K562 (cell line): ENCODE measurements around the gene TRPM6. TPM values are rescaled to one million over a fixed set of nuclear protein-coding genes. Genes with fewer than 3 reads are reported as not detected.

Source experiments
- ATAC-seq: fragments of 200-7000 bp; cut with Tn5 transposase; 3 replicates; pipeline ENCODE4 v1.9.1; 2020; ENCODE audit warnings: moderate library complexity
- BruUV-seq: library from RNA; stranded (reverse); fragments of 400-500 nt; replicated peaks from 2 replicates; lab custom pipeline; 2021; lab: Mats Ljungman, UMichigan
- CTCF ChIA-PET: fragments of 300-600 bp; formaldehyde crosslinking; extraction: SDS; loops from one replicate; lab custom pipeline; 2021; ENCODE audit warnings: low intra/inter-chr PET ratio; lab: Yijun Ruan, JAX
- POLR2A ChIA-PET: fragments of 300-600, 350-650 bp; sonication (Branson Sonifier 250); formaldehyde crosslinking; extraction: SDS; loops from one replicate; lab custom pipeline; 2021; ENCODE audit warnings: antibody characterized with exemption, inconsistent platforms; lab: Yijun Ruan, JAX
- DNase-seq, 4 experiments: peaks; one replicate each; pipeline versions ENCODE4 v3.0.0 to v3.0.0-alpha.2; 2011 to 2018; ENCODE audit warnings: low spot score in 3 of 4, mixed read lengths in 3 of 4; ENCODE audit errors: extremely low read depth in 1 of 4
- FAIRE-seq: peaks from 2 replicates; lab custom pipeline; 2011; peaks lifted over from hg19 to GRCh38; lab: Jason Lieb, UNC
- H2AFZ ChIP-seq: 2 replicates; pipeline ENCODE4 v1.6.0; 2011; ENCODE audit warnings: low read depth, low read length, control low read depth, inconsistent platforms
- H3K27ac ChIP-seq: fragments of 200-600 bp; 3 replicates; pipeline ENCODE4 v1.8.0; 2011; ENCODE audit warnings: low read depth, mild to moderate bottlenecking, control low read depth, inconsistent platforms, low read length, moderate library complexity, mixed read lengths; ENCODE audit errors: extremely low read depth
- H3K27me3 ChIP-seq, 2 experiments: fragments of 300-600 bp in 1 of 2; 2 replicates in 1 of 2; 3 replicates in 1 of 2; pipeline versions ENCODE4 v1.6.0 to v1.8.0; 2011; ENCODE audit warnings: inconsistent platforms in 2 of 2, low read length in 2 of 2, mild to moderate bottlenecking in 1 of 2, mixed read lengths in 1 of 2, moderate library complexity in 1 of 2; ENCODE audit not compliant: control insufficient read depth in 2 of 2, insufficient read depth in 2 of 2
- H3K36me3 ChIP-seq: fragments of 300-600 bp; 3 replicates; pipeline ENCODE4 v1.8.0; 2011; ENCODE audit warnings: mild to moderate bottlenecking, low read length, inconsistent platforms; ENCODE audit not compliant: control insufficient read depth, insufficient read depth
- H3K4me1 ChIP-seq, 2 experiments: fragments of 200-600 bp in 1 of 2; replicated peaks in 1 of 2; 2 replicates in 1 of 2; 3 replicates in 1 of 2; pipeline versions ENCODE4 v1.5.1 to v1.8.0; 2011; ENCODE audit warnings: inconsistent platforms in 2 of 2, low read length in 2 of 2, mild to moderate bottlenecking in 1 of 2, mixed read lengths in 1 of 2, moderate library complexity in 1 of 2; ENCODE audit not compliant: control insufficient read depth in 2 of 2, insufficient read depth in 2 of 2
- H3K4me2 ChIP-seq: 2 replicates; pipeline ENCODE4 v1.6.1; 2011; ENCODE audit warnings: low read length, control low read depth, inconsistent platforms, mixed read lengths; ENCODE audit not compliant: insufficient read depth
- H3K4me3 ChIP-seq: fragments of 200-600 bp; sonication (generic), shearing (Covaris generic); 2 replicates; pipeline ENCODE4 v1.5.1; 2016; ENCODE audit warnings: control low read depth, inconsistent platforms
- H3K79me2 ChIP-seq: fragments of 200-600 bp; 3 replicates; pipeline ENCODE4 v1.8.0; 2011; ENCODE audit warnings: low read length, inconsistent platforms; ENCODE audit not compliant: control insufficient read depth, insufficient read depth
- H3K9ac ChIP-seq, 2 experiments: 2 replicates each; pipeline versions ENCODE4 v1.6.0 to v1.6.1; 2011; ENCODE audit warnings: low read depth in 2 of 2, low read length in 2 of 2, control low read depth in 1 of 2, inconsistent platforms in 1 of 2, mild to moderate bottlenecking in 1 of 2, mixed read lengths in 1 of 2; ENCODE audit not compliant: insufficient read depth in 1 of 2
- H3K9me1 ChIP-seq: one replicate; pipeline ENCODE4 v1.6.0; 2011; ENCODE audit warnings: inconsistent platforms, mild to moderate bottlenecking, low read length, moderate library complexity; ENCODE audit not compliant: control insufficient read depth, insufficient read depth
- H3K9me3 ChIP-seq: replicated peaks from 2 replicates; pipeline ENCODE4 v1.5.1; 2011; ENCODE audit warnings: low read depth, low read length, inconsistent platforms; ENCODE audit not compliant: control insufficient read depth, insufficient read depth
- H4K20me1 ChIP-seq: replicated peaks from 2 replicates; pipeline ENCODE4 v1.6.1; 2011; ENCODE audit warnings: low read length, inconsistent platforms, mixed read lengths; ENCODE audit not compliant: control insufficient read depth, insufficient read depth
- ADNP ChIP-seq: fragments of 200-800 bp; sonication (Bioruptor generic); IDR thresholded peaks from 2 replicates; pipeline ENCODE4 v1.6.1; 2016; ENCODE audit warnings: missing genetic modification characterization, missing compliant biosample characterization
- BCOR ChIP-seq: fragments of 450-650 bp; IDR thresholded peaks from 2 replicates; pipeline ENCODE4 v1.6.1; 2016
- CHCHD3 ChIP-seq: fragments of 250-450 bp; sonication (Bioruptor Pico); IDR thresholded peaks from 2 replicates; pipeline ENCODE4 v2.1.2; 2022; ENCODE audit warnings: mild to moderate bottlenecking
- E2F3 ChIP-seq: fragments of 250-450 bp; sonication (Bioruptor Pico); IDR thresholded peaks from 2 replicates; pipeline ENCODE4 v1.4.0; 2020; ENCODE audit warnings: mild to moderate bottlenecking
- HOMEZ ChIP-seq: fragments of 250-450 bp; sonication (Bioruptor Pico); IDR thresholded peaks from 2 replicates; pipeline ENCODE4 v1.4.0; 2020; ENCODE audit warnings: mild to moderate bottlenecking, moderate library complexity
- NCOA4 ChIP-seq: fragments of 450-650 bp; IDR thresholded peaks from 2 replicates; pipeline ENCODE4 v1.6.1; 2018; ENCODE audit warnings: mild to moderate bottlenecking; ENCODE audit not compliant: partially characterized antibody
- SMARCE1 ChIP-seq: fragments of 450-650 bp; IDR thresholded peaks from 2 replicates; pipeline ENCODE4 v1.7.1; 2016; ENCODE audit warnings: mild to moderate bottlenecking
- SRSF9 ChIP-seq: fragments of 200-400 bp; formaldehyde crosslinking; IDR thresholded peaks from 2 replicates; pipeline ENCODE4 v1.6.1; 2017; ENCODE audit warnings: low read depth, low read length, borderline replicate concordance
- TAL1 ChIP-seq: fragments of 450-650 bp; IDR thresholded peaks from 2 replicates; pipeline ENCODE4 v1.6.1; 2016; ENCODE audit warnings: mild to moderate bottlenecking
- TFE3 ChIP-seq: fragments of 450-650 bp; formaldehyde crosslinking; IDR thresholded peaks from 2 replicates; pipeline ENCODE4 v1.4.0; 2020; ENCODE audit warnings: mild to moderate bottlenecking, mixed read lengths
- TOE1 ChIP-seq, 2 experiments: fragments of 450-650 bp in 1 of 2; sonication (generic) in 1 of 2; formaldehyde crosslinking in 1 of 2; IDR thresholded peaks; 2 replicates each; pipeline versions ENCODE4 v1.7.1 to v1.8.0; 2016 to 2022; ENCODE audit warnings: borderline replicate concordance in 2 of 2, mild to moderate bottlenecking in 2 of 2, antibody characterized with exemption in 1 of 2, inconsistent platforms in 1 of 2, low read depth in 1 of 2, missing genetic modification reagents in 1 of 2, moderate library complexity in 1 of 2
- ZNF239 ChIP-seq: fragments of 250-450 bp; sonication (Bioruptor Pico); IDR thresholded peaks from 2 replicates; pipeline ENCODE4 v1.4.0; 2020; ENCODE audit warnings: mild to moderate bottlenecking
- ZNF584 ChIP-seq: fragments of 200-800 bp; sonication (Bioruptor generic); IDR thresholded peaks from 2 replicates; pipeline ENCODE4 v1.6.1; 2016; ENCODE audit warnings: low read depth, mild to moderate bottlenecking, missing genetic modification characterization, missing compliant biosample characterization
- WGBS: fragments of 100-300 bp; shearing (Covaris generic); methylation state at CpG from one replicate; pipeline ENCODE4 v1.1.6; 2016; ENCODE audit warnings: low coverage, mixed read lengths; ENCODE audit not compliant: insufficient coverage; ENCODE audit errors: missing lambda C conversion rate; 5-methylcytosine and 5-hydroxymethylcytosine counted together
- in situ Hi-C: fragments of 300-500 bp; cut with MboI; formaldehyde crosslinking; loops from 4 replicates; pipeline ENCODE4 v1.15.0; 2018; ENCODE audit warnings: inconsistent platforms, mixed read lengths
- intact Hi-C: fragments of 100-400 bp; cut with micrococcal nuclease; formaldehyde crosslinking; loops from 2 replicates; pipeline ENCODE4 v1.14.2; 2022
- polyA plus RNA-seq, 8 experiments: library from polyadenylated mRNA; depleted of rRNA in 4 of 8; stranded (reverse) in 5 of 8; unstranded in 3 of 8; fragments of >200 nt; fragmentation: Nextera tagmentation in 2 of 8; fragmentation: Illumina TruSeq in 1 of 8; extraction: Ambion mirVana in 2 of 8; extraction: Trizol in 1 of 8; gene quantifications; 2 replicates each; pipeline versions ENCODE4 v1.2.1 to v1.2.3, GENCODE V29; 2011 to 2014; ENCODE audit warnings: inconsistent platforms in 1 of 8, missing spikeins in 1 of 8
- total RNA-seq, 7 experiments: library from RNA; depleted of rRNA in 6 of 7; stranded (reverse); fragments of >200 nt in 6 of 7; fragmentation: Illumina TruSeq in 2 of 7; extraction: Trizol in 2 of 7; gene quantifications; 2 replicates each; pipeline versions ENCODE4 v1.2.1 to v1.2.3, GENCODE V29; 2011 to 2021; ENCODE audit warnings: low replicate concordance in 1 of 7

TRPM6 gene
- total and polyA plus RNA-seq, 9 of the 15 experiments (the other 6 are each of a cell fraction or from before 2014, with no cell fraction given): 0.03 to 0.16 (median 0.09) TPM

- no peak for DNase-seq
- no peak for FAIRE-seq
- POLR2A ChIA-PET: interaction anchor here (0.6 to 1.1 kb wide), 2 partner anchors 12 to 30 kb away, joined by 3 read pairs; no protein-coding TSS in a partner anchor
Observed at GRCh38 chr9:74921737-74922136, 34.0 kb upstream of the TRPM6 start.

More at GRCh38 chr9:74921737-74922136, 34.0 kb upstream of the TRPM6 start:
- no peak overlapping the region for H3K27ac ChIP-seq
- H3K4me1 ChIP-seq: no peaks in the 10 kb centered on the region
- no peaks in the 10 kb centered on the region for H3K27me3 ChIP-seq
- H3K9me1 ChIP-seq: no peaks in the 10 kb centered on the region
- no peak for ATAC-seq
- CTCF ChIA-PET: no interaction called here
- TF ChIP-seq ADNP (tag) (no peak), ZNF584 (CRISPR knock-in tag) (no peak), TFE3 (CRISPR knock-in tag) (no peak), E2F3 (CRISPR knock-in tag) (no peak), ZNF239 (no peak), CHCHD3 (CRISPR knock-in tag) (no peak), TAL1 (no peak), SMARCE1 (no peak), HOMEZ (CRISPR knock-in tag) (no peak), NCOA4 (no peak), BCOR (no peak), TOE1 (IDR thresholded peaks at IDR 0.05; ENCODE audit: borderline replicate concordance) (no peak), TOE1 (CRISPR knock-in tag; IDR thresholded peaks at IDR 0.05; ENCODE audit: borderline replicate concordance, low read depth) (no peak), SRSF9 (no peak)
- no peaks in the 10 kb centered on the region for H3K36me3 ChIP-seq
- no peak overlapping the region for H3K4me3 ChIP-seq
- in situ Hi-C loops: no loop called here
- H4K20me1 ChIP-seq: no peaks in the 10 kb centered on the region
- H3K79me2 ChIP-seq: no peaks in the 10 kb centered on the region
- no peak overlapping the region for H3K4me2 ChIP-seq
- BruUV-seq: no TSS peak
- no peak overlapping the region for H3K9ac ChIP-seq
- H2AFZ ChIP-seq: no peak overlapping the region
- no peaks in the 10 kb centered on the region for H3K9me3 ChIP-seq
- intact Hi-C loops: no loop called here
- WGBS: 22% methylated on average over 1 of the region's 1 CpG
